Smooth muscle cell (in vitro differentiated cells): ENCODE results near the gene KDM7A. TPM values are rescaled to one million over a fixed set of nuclear protein-coding genes. Genes with fewer than 3 reads are reported as not detected.
"Not testable (repeated sequence)": the region's sequence is repeated elsewhere in the genome, so short reads cannot be mapped to it uniquely, and the experiment has no call there.

Experiments used
- DNase-seq: peaks from one replicate; lab custom pipeline; 2025; ENCODE audit not compliant: unreplicated experiment; lab: John Stamatoyannopoulos, UW
- H2AFZ ChIP-seq: fragments of 200-600 bp; sonication (generic); 2 replicates; pipeline ENCODE4 v1.6.0; 2016; ENCODE audit warnings: antibody characterized with exemption, low read depth, mild to moderate bottlenecking
- H3F3A ChIP-seq: fragments of 200-600 bp; sonication (generic); 2 replicates; pipeline ENCODE4 v1.6.0; 2017; ENCODE audit warnings: antibody characterized with exemption, low read depth
- H3K27ac ChIP-seq: fragments of 200-600 bp; sonication (generic); 2 replicates; pipeline ENCODE4 v1.5.1; 2016; ENCODE audit warnings: low read depth, mild to moderate bottlenecking
- H3K27me3 ChIP-seq: fragments of 200-600 bp; sonication (generic); 2 replicates; pipeline ENCODE4 v1.6.1; 2016; ENCODE audit warnings: low read depth, mild to moderate bottlenecking
- H3K36me3 ChIP-seq: fragments of 200-600 bp; sonication (generic); 2 replicates; pipeline ENCODE4 v1.5.1; 2016; ENCODE audit warnings: low read depth
- H3K4me1 ChIP-seq: fragments of 200-600 bp; sonication (generic); 2 replicates; pipeline ENCODE4 v1.5.1; 2016; ENCODE audit warnings: low read depth
- H3K4me2 ChIP-seq: fragments of 200-600 bp; sonication (generic); 2 replicates; pipeline ENCODE4 v1.6.0; 2016; ENCODE audit warnings: mild to moderate bottlenecking
- H3K4me3 ChIP-seq: fragments of 200-600 bp; sonication (generic); 2 replicates; pipeline ENCODE4 v1.5.1; 2016; ENCODE audit warnings: mild to moderate bottlenecking
- H3K79me2 ChIP-seq: fragments of 200-600 bp; sonication (generic); 2 replicates; pipeline ENCODE4 v1.6.0; 2016; ENCODE audit warnings: low read depth, mild to moderate bottlenecking
- H3K9ac ChIP-seq: fragments of 200-600 bp; sonication (generic); 2 replicates; pipeline ENCODE4 v1.6.0; 2016; ENCODE audit warnings: low read depth
- H3K9me3 ChIP-seq: fragments of 200-600 bp; sonication (generic); replicated peaks from 2 replicates; pipeline ENCODE4 v1.5.1; 2016; ENCODE audit warnings: low read depth
- H4K20me1 ChIP-seq: fragments of 200-600 bp; sonication (generic); 2 replicates; pipeline ENCODE4 v1.6.0; 2016; ENCODE audit warnings: low read depth
- WGBS: methylation state at CpG from one replicate; pipeline ENCODE4 v1.1.7; 2016; ENCODE audit warnings: low lambda C conversion rate; 5-methylcytosine and 5-hydroxymethylcytosine counted together
- polyA plus RNA-seq: library from polyadenylated mRNA; unstranded; fragments of >200 nt; fragmentation: Nextera tagmentation; extraction: Ambion mirVana; gene quantifications from 2 replicates; pipeline ENCODE4 v1.2.1, GENCODE V29; 2016
- total RNA-seq: library from RNA; depleted of rRNA; stranded (reverse); fragments of >200 nt; gene quantifications from 2 replicates; pipeline ENCODE4 v1.2.3, GENCODE V29; 2014
- TF ChIP-seq, protein P1 (sequence below): fragments of 200-600 bp; sonication (generic); IDR thresholded peaks from 2 replicates; pipeline ENCODE4 v1.5.1; 2017; ENCODE audit warnings: borderline replicate concordance, mild to moderate bottlenecking, antibody characterized with exemption; ENCODE audit not compliant: insufficient read depth, poor library complexity, severe bottlenecking

The KDM7A gene
- total and polyA plus RNA-seq, 2 experiments from 2014 or later, result 0.88 to 17.3 TPM

DNA sequence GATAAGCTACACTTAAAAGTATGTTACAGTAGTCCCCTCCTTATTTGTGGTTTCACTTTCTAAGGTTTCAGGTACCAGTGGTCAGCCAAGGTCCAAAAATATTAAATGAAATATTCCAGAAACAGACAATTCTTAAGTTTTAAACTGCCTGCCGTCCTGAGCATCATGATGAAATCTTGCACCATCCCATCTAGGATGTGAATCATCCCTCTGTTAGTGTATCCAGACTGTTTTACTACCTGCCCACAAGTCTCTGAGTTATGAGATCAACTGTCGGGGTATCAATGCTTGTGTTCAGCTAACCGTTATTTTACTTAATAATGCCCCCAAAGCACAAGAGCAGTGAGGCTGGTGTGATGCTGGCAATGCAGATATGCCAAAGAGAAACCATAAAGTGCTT is 11.4 kb downstream of the KDM7A start:
- Histone ChIP-seq H3K27ac (peak overlapping the region; percentile 81), H3K79me2 (peaks cover 72% of the 10 kb centered on the region), H3K4me2 (peak overlapping the region; percentile 26), H3K4me3 (no peak overlapping the region), H4K20me1 (peaks cover 35% of the 10 kb centered on the region), H3K9ac (peak overlapping the region; percentile 61), H2AFZ (no peak overlapping the region), H3K9me3 (no peaks in the 10 kb centered on the region), H3F3A (peaks cover 4% of the 10 kb centered on the region), H3K4me1 (peaks cover 3% of the 10 kb centered on the region), H3K36me3 (no peaks in the 10 kb centered on the region), H3K27me3 (no peaks in the 10 kb centered on the region)
- WGBS, result 1% methylated on average over 3 of the region's 3 CpGs
- TF ChIP-seq, protein P1, sequence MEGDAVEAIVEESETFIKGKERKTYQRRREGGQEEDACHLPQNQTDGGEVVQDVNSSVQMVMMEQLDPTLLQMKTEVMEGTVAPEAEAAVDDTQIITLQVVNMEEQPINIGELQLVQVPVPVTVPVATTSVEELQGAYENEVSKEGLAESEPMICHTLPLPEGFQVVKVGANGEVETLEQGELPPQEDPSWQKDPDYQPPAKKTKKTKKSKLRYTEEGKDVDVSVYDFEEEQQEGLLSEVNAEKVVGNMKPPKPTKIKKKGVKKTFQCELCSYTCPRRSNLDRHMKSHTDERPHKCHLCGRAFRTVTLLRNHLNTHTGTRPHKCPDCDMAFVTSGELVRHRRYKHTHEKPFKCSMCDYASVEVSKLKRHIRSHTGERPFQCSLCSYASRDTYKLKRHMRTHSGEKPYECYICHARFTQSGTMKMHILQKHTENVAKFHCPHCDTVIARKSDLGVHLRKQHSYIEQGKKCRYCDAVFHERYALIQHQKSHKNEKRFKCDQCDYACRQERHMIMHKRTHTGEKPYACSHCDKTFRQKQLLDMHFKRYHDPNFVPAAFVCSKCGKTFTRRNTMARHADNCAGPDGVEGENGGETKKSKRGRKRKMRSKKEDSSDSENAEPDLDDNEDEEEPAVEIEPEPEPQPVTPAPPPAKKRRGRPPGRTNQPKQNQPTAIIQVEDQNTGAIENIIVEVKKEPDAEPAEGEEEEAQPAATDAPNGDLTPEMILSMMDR, result no peak
- no peak for DNase-seq

DNA sequence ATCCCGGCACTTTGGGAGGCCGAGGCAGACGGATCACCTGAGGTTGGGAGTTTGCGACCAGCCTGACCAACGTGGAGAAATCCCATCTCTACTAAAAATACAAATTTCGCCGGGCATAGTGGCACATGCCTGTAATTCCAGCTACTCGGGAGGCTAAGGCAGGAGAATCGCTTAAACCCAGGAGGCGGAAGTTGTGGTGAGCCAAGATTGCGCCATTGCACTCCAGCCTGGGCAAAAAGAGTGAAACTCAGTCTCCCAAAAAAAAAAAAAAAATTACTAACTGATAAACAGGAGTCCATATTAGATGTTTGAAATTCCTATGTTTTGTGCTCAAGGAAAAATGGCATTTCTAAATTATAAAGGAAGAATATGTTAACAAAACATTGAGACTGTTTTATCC is 14.7 kb downstream of the KDM7A start:
- H3K79me2 ChIP-seq, result peaks cover 59% of the 10 kb centered on the region
- not testable (repeated sequence) for H3K27ac ChIP-seq, H3K4me3 ChIP-seq, H3K27me3 ChIP-seq, H3K36me3 ChIP-seq, DNase-seq, H2AFZ ChIP-seq, H3K9me3 ChIP-seq, H3F3A ChIP-seq, H3K4me2 ChIP-seq, H3K9ac ChIP-seq
- H4K20me1 ChIP-seq, result peaks cover 35% of the 10 kb centered on the region
- WGBS, result 83% methylated on average over 11 of the region's 11 CpGs
- H3K4me1 ChIP-seq, result peaks cover 21% of the 10 kb centered on the region

DNA sequence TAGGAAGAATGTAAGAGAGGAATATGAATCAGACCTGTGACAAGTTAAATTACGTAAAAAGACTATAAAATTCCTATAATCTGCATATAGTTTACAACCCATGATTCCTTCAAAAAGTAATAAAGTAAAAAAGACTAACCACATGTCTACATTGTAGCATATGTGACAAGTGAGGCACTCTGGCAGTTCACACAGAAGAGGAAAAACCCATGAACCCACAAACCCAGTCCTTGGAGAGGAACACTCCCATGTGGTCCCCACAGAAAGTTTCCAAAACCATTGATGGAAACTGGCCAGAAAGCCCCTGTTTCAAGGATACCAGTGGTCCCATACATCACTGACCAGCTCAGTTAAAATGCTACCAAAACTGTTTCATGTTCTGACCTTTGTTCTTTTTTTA is 15.7 kb downstream of the KDM7A start:
- WGBS, result 93% methylated on average over 1 of the region's 1 CpG
- peaks cover 21% of the 10 kb centered on the region for H3K4me1 ChIP-seq

DNA sequence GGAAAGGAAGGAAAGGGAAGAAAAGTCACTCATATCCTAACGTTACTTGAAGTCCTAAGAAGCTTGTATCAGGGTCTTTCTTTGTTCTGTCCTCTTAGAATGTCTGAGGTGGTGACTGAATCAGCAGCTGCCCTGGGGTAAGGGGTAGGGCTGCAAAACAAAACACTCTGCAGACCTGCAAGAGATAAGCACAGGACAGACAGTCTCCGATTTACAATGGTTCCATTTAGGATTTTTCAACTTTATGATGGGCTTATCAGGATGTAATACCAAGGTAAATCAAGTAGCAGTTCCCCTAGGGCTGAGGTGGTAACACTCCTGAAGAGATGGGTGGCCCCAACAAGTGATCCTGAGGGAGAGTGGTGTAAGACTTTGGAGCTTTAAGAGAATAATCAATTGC is 16.5 kb downstream of the KDM7A start:
- H2AFZ ChIP-seq, result no peak overlapping the region
- peaks cover 7% of the 10 kb centered on the region for H3F3A ChIP-seq
- H3K4me2 ChIP-seq, result peak overlapping the region; percentile 8
- H3K9ac ChIP-seq, result no peak overlapping the region
- H3K79me2 ChIP-seq, result peaks cover 51% of the 10 kb centered on the region
- no peaks in the 10 kb centered on the region for H3K36me3 ChIP-seq
- no peak for DNase-seq
- peaks cover 37% of the 10 kb centered on the region for H4K20me1 ChIP-seq
- no peaks in the 10 kb centered on the region for H3K27me3 ChIP-seq
- H3K4me1 ChIP-seq, result peaks cover 22% of the 10 kb centered on the region
- WGBS, result 20% methylated on average over 2 of the region's 2 CpGs
- no peak overlapping the region for H3K4me3 ChIP-seq
- H3K9me3 ChIP-seq, result no peaks in the 10 kb centered on the region
- H3K27ac ChIP-seq, result peak overlapping the region; percentile 25
- TF ChIP-seq, protein P1, result no peak

More for the DNA sequence above, 15.7 kb downstream of the KDM7A start:
- Histone ChIP-seq H3K79me2 (peaks cover 51% of the 10 kb centered on the region), H3K4me2 (no peak overlapping the region), H3K27ac (no peak overlapping the region), H3K27me3 (no peaks in the 10 kb centered on the region), H3K9ac (no peak overlapping the region), H3F3A (peaks cover 7% of the 10 kb centered on the region), H4K20me1 (peaks cover 34% of the 10 kb centered on the region), H3K36me3 (no peaks in the 10 kb centered on the region), H3K4me3 (no peak overlapping the region), H3K9me3 (no peaks in the 10 kb centered on the region), H2AFZ (no peak overlapping the region)
- TF ChIP-seq, protein P1, result no peak
- no peak for DNase-seq
